ENCODE results near the gene TRMT1.

DNA sequence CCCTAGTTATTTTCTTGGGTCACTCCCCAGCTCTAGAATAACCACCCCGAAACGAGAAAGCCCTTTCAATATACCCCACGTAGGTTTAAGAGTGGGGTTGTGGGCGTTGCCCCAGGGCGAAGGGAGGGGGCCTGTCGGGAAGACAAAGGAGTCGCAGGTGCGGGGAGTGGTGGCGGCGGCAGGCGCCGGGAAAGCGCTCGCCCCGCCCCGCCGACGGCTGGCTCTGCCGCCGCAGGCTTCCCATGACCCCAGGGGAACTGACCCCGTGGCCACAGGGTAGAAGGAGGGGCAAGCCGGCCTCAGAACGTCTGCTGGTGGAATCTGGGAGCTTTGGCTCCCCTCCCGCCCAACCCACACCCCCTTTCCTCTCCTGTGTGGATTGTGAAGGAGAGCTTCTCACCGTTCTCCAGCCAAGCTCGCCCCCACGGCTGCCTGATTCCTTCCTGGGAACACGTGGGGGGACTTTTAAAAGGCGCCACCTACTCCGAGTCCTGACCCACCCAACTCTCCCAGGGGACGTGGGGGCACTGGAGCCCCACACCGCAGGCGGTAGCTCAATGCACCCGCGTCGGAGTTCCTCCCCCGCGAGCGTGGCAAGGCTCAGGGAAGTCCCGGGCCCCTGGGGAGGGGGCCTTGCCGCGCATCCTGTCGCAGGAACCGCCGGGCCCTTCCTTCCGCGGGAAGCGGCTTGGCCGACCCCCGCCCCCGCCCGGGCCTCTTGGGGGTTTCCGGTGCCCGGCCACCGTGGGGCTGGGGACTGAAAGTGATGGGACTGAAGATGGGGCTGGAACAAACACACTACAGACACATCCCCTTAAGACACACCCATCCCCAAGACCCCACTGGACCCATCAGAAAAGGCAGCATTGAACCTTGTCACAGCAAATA lies 39.2 kb upstream of the TRMT1 start:
- TF ChIP-seq, protein P1, sequence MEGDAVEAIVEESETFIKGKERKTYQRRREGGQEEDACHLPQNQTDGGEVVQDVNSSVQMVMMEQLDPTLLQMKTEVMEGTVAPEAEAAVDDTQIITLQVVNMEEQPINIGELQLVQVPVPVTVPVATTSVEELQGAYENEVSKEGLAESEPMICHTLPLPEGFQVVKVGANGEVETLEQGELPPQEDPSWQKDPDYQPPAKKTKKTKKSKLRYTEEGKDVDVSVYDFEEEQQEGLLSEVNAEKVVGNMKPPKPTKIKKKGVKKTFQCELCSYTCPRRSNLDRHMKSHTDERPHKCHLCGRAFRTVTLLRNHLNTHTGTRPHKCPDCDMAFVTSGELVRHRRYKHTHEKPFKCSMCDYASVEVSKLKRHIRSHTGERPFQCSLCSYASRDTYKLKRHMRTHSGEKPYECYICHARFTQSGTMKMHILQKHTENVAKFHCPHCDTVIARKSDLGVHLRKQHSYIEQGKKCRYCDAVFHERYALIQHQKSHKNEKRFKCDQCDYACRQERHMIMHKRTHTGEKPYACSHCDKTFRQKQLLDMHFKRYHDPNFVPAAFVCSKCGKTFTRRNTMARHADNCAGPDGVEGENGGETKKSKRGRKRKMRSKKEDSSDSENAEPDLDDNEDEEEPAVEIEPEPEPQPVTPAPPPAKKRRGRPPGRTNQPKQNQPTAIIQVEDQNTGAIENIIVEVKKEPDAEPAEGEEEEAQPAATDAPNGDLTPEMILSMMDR (IDR thresholded peaks at IDR 0.05), result no peak
- peak; percentile 83; the same call in 1 of the 2 replicates for TF ChIP-seq TCF7L2 (IDR thresholded peaks at IDR 0.05; ENCODE audit: low read depth, low read length)
- peak; percentile 60 for TF ChIP-seq POLR2AphosphoS5 (IDR thresholded peaks at IDR 0.05; ENCODE audit: low read depth, low read length)
- TF ChIP-seq SIN3A (IDR thresholded peaks at IDR 0.05; ENCODE audit: borderline replicate concordance, insufficient read depth, low read depth, low read length), result 0 out of 2 replicates have a peak, but pooled peaks have one; percentile 56

Measured in Panc1 (cell line).